PFSK-1 (cell line): ENCODE results near the gene DGCR8.

Experiments used
- FOXP2 ChIP-seq: optimal IDR thresholded peaks from 2 replicates; pipeline ENCODE3; 2011; ENCODE audit warnings: borderline replicate concordance, control low read depth, inconsistent platforms; ENCODE audit not compliant: insufficient read depth; ENCODE audit errors: extremely low read length, extremely low read depth
- POLR2AphosphoS5 ChIP-seq: IDR thresholded peaks from 2 replicates; pipeline ENCODE4 v1.6.1; 2012; ENCODE audit warnings: low read depth, mild to moderate bottlenecking, control low read depth, low read length, moderate library complexity
- TAF1 ChIP-seq: IDR thresholded peaks from 2 replicates; pipeline ENCODE4 v1.6.1; 2012; ENCODE audit warnings: low read length, control low read depth, borderline replicate concordance; ENCODE audit not compliant: insufficient read depth

DNA sequence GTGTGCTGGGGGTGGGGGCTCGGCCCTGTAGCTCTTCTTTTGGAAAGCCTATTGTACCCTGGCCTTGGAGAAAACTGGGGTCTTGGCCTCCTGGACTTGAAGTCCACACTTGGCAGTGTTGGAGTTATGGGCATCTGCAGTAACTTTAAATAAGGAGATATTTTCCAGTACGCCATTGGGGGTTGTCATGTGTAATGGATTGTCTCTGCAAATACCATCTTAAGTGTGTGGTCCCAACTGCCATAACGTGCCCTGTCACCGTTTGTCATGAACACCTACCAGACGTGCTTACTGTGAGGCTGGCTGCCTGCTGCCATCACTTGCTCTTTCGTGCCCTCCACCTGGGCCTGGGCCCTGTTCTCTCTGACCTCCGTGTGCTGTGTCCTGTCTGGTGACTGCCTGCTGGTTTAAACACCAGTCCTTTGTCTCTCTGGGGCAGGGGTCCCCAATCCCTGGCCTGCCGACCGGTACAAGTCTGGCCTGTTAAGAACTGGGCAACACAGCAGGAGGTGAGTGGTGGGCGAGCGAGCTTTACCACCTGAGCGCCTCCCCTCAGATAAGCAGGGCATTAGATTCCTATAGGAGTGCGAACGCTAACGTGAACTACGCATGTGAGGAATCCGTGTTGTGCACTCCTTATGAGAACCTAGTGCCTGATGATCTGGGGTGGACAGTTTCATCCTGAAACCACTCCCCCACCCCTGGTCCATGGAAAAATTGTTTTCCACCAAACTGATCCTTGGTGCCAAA, 48.0 kb downstream of the DGCR8 start:
- no peak for TF ChIP-seq TAF1
- TF ChIP-seq POLR2AphosphoS5 = no peak; the same call in 1 of the 2 replicates
- TF ChIP-seq FOXP2 = no peak
